GM19240 (cell line): ENCODE measurements around the gene TMEM126B.
A peak's percentile ranks its signal among the peaks of the same experiment; 100 is the strongest.

Experiments used
- DNase-seq: peaks from one replicate; pipeline ENCODE4 v3.0.0; 2011; ENCODE audit warnings: low spot score; ENCODE audit not compliant: insufficient read length

TMEM126B gene

GRCh38 chr11:85682330-85683305, 54.2 kb downstream of the TMEM126B start:
- DNase-seq = peak; percentile 55

GRCh38 chr11:85685125-85685819, 56.9 kb downstream of the TMEM126B start:
- no peak for DNase-seq

GRCh38 chr11:85685820-85686459, 57.5 kb downstream of the TMEM126B start, which contains the start of gene CCDC89:
Gene CCDC89 (minus strand): TSS chr11:85686195. CDS start chr11:85686130, 65 bp downstream.
- no peak for DNase-seq
